Activated CD8-positive, alpha-beta T cell treated with anti-CD3 and anti-CD28 coated beads for 36 hours (primary cell): ENCODE measurements around the gene CNIH3. TPM values are rescaled to one million over a fixed set of nuclear protein-coding genes. Genes with fewer than 3 reads are reported as not detected.

Experiments
- ATAC-seq: fragments of 200-7000 bp; cut with Tn5 transposase; one replicate; pipeline ENCODE4 v1.10.0; 2021; ENCODE audit warnings: mild to moderate bottlenecking, moderate library complexity
- CTCF ChIA-PET: fragments of 350-600 bp; sonication (Branson Sonifier 250); formaldehyde crosslinking; loops from one replicate; lab custom pipeline; 2021; ENCODE audit warnings: antibody characterized with exemption; lab: Charles Lee
- POLR2A ChIA-PET: fragments of 350-600 bp; sonication (Branson Sonifier 250); formaldehyde crosslinking; loops from one replicate; lab custom pipeline; 2021; ENCODE audit warnings: antibody characterized with exemption; lab: Charles Lee
- DNase-seq: peaks from one replicate; pipeline ENCODE4 v3.0.0-alpha.2; 2020
- H3K27ac Mint-ChIP-seq: one replicate; pipeline ENCODE4 v1.8.0; 2021; ENCODE audit warnings: mild to moderate bottlenecking, mixed read lengths
- H3K27me3 Mint-ChIP-seq: one replicate; pipeline ENCODE4 v1.8.0; 2021; ENCODE audit warnings: mixed read lengths
- H3K36me3 Mint-ChIP-seq: one replicate; pipeline ENCODE4 v1.8.0; 2021; ENCODE audit warnings: low read depth, mixed read lengths
- H3K4me1 Mint-ChIP-seq: one replicate; pipeline ENCODE4 v1.8.0; 2021; ENCODE audit warnings: low read depth, mixed read lengths
- H3K4me3 Mint-ChIP-seq: one replicate; pipeline ENCODE4 v1.8.0; 2021; ENCODE audit warnings: mild to moderate bottlenecking, moderate library complexity, mixed read lengths
- H3K9me3 Mint-ChIP-seq: one replicate; pipeline ENCODE4 v1.8.0; 2021; ENCODE audit warnings: mixed read lengths
- CTCF ChIP-seq: fragments of 200-600 bp; IDR thresholded peaks from one replicate; pipeline ENCODE4 v1.8.0; 2022; ENCODE audit warnings: antibody characterized with exemption, mild to moderate bottlenecking
- intact Hi-C: fragments of 100-400 bp; cut with micrococcal nuclease; formaldehyde crosslinking; loops from one replicate; pipeline ENCODE4 v1.10.0; 2022
- total RNA-seq, 2 experiments: library from RNA; stranded (reverse); gene quantifications; one replicate each; pipeline ENCODE4 v1.2.3, GENCODE V29; 2021

Gene CNIH3
- total RNA-seq, 2 experiments from 2014 or later = 1.6 to 2.1 TPM

- peaks cover 7% of the 10 kb centered on the region for H3K9me3 Mint-ChIP-seq
- DNase-seq (no peak), ATAC-seq (no peak)
- no peak overlapping the region for H3K27ac Mint-ChIP-seq
- no peak for TF ChIP-seq CTCF
- H3K36me3 Mint-ChIP-seq = peaks cover 2% of the 10 kb centered on the region
- H3K4me1 Mint-ChIP-seq = no peaks in the 10 kb centered on the region
- peaks cover 3% of the 10 kb centered on the region for H3K27me3 Mint-ChIP-seq
- intact Hi-C loops = no loop called here
- no peak overlapping the region for H3K4me3 Mint-ChIP-seq
- POLR2A ChIA-PET = no interaction called here
- CTCF ChIA-PET = no interaction called here
Measured at GRCh38 chr1:224759681-224760091, 143.6 kb downstream of the CNIH3 start.

DNA sequence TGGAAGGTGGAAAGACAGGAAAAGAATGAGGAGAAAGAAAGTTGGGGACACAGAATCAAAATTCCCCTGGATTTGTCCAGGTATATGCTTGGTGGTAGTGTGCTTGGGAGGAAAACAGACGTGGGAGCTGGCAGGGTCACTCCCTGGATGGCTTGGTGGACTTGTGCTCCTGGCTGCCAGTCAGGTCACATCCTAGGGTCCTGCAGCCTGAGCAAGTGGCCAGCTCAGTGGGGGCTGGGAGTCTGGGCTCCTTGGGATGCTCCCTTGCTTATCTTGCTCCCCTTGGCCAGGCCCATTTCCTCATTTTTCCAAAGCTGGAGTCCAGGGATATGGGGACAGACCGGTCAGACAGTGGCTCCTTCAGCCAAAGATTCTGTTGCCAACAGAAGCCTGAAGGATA lies 144.0 kb downstream of the CNIH3 start:
- DNase-seq (no peak), ATAC-seq (no peak)
- no peak for TF ChIP-seq CTCF
- intact Hi-C loops = no loop called here
- Mint-ChIP-seq H3K4me1 (no peaks in the 10 kb centered on the region), H3K9me3 (peaks cover 7% of the 10 kb centered on the region), H3K27ac (no peak overlapping the region), H3K36me3 (peaks cover 2% of the 10 kb centered on the region), H3K4me3 (no peak overlapping the region), H3K27me3 (peaks cover 2% of the 10 kb centered on the region)
- POLR2A ChIA-PET = no interaction called here
- CTCF ChIA-PET = no interaction called here

- DNase-seq (no peak), ATAC-seq (no peak)
- CTCF ChIA-PET = no interaction called here
- peaks cover 7% of the 10 kb centered on the region for H3K9me3 Mint-ChIP-seq
- no peak for TF ChIP-seq CTCF
- no peak overlapping the region for H3K4me3 Mint-ChIP-seq
- H3K36me3 Mint-ChIP-seq = peaks cover 2% of the 10 kb centered on the region
- POLR2A ChIA-PET = no interaction called here
- peaks cover 5% of the 10 kb centered on the region for H3K27me3 Mint-ChIP-seq
- H3K27ac Mint-ChIP-seq = no peak overlapping the region
- intact Hi-C loops = no loop called here
- H3K4me1 Mint-ChIP-seq = no peaks in the 10 kb centered on the region
Measured at GRCh38 chr1:224761245-224761644, 145.1 kb downstream of the CNIH3 start.

GRCh38 chr1:224762046-224762445 lies 145.9 kb downstream of the CNIH3 start:
- Mint-ChIP-seq H3K27me3 (peaks cover 6% of the 10 kb centered on the region), H3K4me3 (no peak overlapping the region), H3K36me3 (peaks cover 2% of the 10 kb centered on the region), H3K27ac (no peak overlapping the region), H3K9me3 (peaks cover 7% of the 10 kb centered on the region), H3K4me1 (no peaks in the 10 kb centered on the region)
- CTCF ChIA-PET = no interaction called here
- POLR2A ChIA-PET = interaction anchor here (0.6 kb wide), 1 partner anchor 1017 kb away, joined by 3 read pairs; no protein-coding TSS in a partner anchor
- intact Hi-C loops = no loop called here
- DNase-seq (no peak), ATAC-seq (no peak)
- TF ChIP-seq CTCF = no peak

DNA sequence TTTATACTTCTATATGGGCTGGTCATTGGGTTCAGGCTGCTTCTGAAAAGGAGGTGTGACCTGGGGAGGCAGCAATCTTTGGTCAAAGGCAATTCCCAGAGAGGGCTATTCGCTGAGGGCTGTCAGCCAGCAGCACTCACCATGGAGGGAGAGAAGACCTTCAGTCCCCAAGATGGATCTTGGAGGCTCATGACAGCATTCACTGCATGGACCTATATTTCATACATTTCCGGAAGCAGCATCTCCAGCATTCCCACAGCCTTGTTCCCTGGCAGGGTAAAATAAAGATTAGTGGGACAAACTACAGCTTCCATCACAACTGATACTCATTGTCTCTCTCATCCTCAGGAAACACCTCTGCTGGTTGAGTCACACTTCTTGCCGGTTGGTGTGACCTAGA lies 146.6 kb downstream of the CNIH3 start:
- POLR2A ChIA-PET = no interaction called here
- H3K9me3 Mint-ChIP-seq = peaks cover 7% of the 10 kb centered on the region
- H3K27me3 Mint-ChIP-seq = peaks cover 11% of the 10 kb centered on the region
- intact Hi-C loops = no loop called here
- DNase-seq (no peak), ATAC-seq (no peak)
- no peak overlapping the region for H3K27ac Mint-ChIP-seq
- no peak for TF ChIP-seq CTCF
- H3K4me1 Mint-ChIP-seq = no peaks in the 10 kb centered on the region
- H3K4me3 Mint-ChIP-seq = no peak overlapping the region
- H3K36me3 Mint-ChIP-seq = peaks cover 2% of the 10 kb centered on the region
- CTCF ChIA-PET = no interaction called here
